ENCODE measurements around the gene CKS1B.

The CKS1B gene

DNA sequence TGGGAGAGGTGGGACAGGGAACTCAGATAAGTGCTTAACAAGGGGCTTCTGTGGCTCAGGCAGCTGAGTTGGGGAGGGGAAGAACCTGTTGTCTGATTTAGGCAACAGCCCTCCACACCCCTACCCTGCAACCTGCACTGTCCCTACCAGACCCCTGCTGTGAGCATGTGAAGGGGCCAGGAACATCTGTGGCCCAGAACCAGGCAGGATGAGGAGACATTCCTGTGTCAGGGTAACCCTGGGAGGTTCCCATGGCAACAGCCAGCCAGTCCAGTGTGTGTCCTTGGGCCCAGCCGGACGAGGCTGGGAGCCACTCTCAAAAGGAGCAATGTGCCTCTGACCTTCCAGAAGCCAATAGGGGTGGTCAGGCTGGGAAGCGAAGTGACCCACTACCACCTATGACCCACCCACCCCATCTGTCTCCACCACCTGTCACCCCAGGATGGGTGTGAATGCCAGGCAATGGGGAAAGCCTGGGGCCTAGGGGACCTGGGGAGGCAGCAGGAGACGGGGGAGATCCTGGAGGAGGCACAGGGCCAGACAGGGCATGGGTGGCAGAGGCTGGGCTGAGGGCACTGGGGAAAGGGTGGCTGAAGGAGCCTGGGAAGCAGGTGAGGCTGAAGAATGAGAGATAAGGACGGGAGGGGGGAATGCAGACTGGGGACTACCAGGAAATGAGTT is 33.0 kb upstream of the CKS1B start:
- TF ChIP-seq, protein P1, sequence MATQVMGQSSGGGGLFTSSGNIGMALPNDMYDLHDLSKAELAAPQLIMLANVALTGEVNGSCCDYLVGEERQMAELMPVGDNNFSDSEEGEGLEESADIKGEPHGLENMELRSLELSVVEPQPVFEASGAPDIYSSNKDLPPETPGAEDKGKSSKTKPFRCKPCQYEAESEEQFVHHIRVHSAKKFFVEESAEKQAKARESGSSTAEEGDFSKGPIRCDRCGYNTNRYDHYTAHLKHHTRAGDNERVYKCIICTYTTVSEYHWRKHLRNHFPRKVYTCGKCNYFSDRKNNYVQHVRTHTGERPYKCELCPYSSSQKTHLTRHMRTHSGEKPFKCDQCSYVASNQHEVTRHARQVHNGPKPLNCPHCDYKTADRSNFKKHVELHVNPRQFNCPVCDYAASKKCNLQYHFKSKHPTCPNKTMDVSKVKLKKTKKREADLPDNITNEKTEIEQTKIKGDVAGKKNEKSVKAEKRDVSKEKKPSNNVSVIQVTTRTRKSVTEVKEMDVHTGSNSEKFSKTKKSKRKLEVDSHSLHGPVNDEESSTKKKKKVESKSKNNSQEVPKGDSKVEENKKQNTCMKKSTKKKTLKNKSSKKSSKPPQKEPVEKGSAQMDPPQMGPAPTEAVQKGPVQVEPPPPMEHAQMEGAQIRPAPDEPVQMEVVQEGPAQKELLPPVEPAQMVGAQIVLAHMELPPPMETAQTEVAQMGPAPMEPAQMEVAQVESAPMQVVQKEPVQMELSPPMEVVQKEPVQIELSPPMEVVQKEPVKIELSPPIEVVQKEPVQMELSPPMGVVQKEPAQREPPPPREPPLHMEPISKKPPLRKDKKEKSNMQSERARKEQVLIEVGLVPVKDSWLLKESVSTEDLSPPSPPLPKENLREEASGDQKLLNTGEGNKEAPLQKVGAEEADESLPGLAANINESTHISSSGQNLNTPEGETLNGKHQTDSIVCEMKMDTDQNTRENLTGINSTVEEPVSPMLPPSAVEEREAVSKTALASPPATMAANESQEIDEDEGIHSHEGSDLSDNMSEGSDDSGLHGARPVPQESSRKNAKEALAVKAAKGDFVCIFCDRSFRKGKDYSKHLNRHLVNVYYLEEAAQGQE (IDR thresholded peaks at IDR 0.05; ENCODE audit: insufficient read depth in 1 of 2, low read depth in 2 of 2, low read length in 2 of 2): no peak
- TF ChIP-seq TAF1 (IDR thresholded peaks at IDR 0.05; ENCODE audit: borderline replicate concordance, insufficient read depth, low read length): no peak
- TF ChIP-seq SIN3A (IDR thresholded peaks at IDR 0.05; ENCODE audit: borderline replicate concordance, insufficient read depth, low read length): no peak
- no peak for TF ChIP-seq FOXP2 (optimal IDR thresholded peaks at IDR 0.05; ENCODE audit: borderline replicate concordance, extremely low read depth, extremely low read length, insufficient read depth)
- TF ChIP-seq POLR2AphosphoS5 (IDR thresholded peaks at IDR 0.05; ENCODE audit: low read depth, low read length): no peak

DNA sequence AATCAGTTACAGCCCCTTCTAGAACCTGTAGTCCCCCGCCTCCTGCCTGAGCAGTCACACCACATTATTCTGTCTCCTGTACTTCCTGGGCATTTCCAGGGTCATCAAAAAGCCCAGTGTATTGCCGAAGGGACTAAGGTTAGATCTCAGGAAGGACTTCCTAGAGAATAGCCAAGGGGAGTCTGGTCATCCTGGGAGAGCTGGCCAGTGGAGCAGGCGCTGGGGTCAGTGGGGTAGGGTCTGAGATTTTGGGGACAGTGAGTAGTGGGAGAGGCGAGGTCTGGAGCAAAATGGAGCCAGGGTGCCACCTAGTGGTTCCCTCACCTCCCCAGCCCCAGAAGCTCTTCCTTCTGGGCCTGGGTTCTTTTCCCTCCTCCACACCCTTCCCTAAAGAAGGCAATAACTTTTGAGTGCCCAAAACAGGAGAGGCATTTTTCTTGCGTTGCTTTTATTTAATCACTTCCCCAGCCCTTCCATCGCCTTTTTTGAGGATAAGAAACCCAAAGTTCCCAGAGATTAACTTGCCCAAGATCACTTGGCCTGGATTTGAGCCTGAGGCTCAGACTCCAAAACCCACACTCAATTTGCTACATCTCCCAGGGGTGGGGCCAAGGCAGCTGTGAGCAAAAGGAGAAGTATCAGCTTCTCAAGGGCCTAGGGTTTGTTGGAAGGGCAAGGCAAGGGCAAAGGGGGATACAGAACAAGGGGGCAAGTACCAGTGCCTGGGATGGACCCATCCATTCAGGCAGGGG is 30.7 kb upstream of the CKS1B start:
- TF ChIP-seq, protein P1 (IDR thresholded peaks at IDR 0.05; ENCODE audit: insufficient read depth in 1 of 2, low read depth in 2 of 2, low read length in 2 of 2): no peak
- no peak for TF ChIP-seq SIN3A (IDR thresholded peaks at IDR 0.05; ENCODE audit: borderline replicate concordance, insufficient read depth, low read length)

DNA sequence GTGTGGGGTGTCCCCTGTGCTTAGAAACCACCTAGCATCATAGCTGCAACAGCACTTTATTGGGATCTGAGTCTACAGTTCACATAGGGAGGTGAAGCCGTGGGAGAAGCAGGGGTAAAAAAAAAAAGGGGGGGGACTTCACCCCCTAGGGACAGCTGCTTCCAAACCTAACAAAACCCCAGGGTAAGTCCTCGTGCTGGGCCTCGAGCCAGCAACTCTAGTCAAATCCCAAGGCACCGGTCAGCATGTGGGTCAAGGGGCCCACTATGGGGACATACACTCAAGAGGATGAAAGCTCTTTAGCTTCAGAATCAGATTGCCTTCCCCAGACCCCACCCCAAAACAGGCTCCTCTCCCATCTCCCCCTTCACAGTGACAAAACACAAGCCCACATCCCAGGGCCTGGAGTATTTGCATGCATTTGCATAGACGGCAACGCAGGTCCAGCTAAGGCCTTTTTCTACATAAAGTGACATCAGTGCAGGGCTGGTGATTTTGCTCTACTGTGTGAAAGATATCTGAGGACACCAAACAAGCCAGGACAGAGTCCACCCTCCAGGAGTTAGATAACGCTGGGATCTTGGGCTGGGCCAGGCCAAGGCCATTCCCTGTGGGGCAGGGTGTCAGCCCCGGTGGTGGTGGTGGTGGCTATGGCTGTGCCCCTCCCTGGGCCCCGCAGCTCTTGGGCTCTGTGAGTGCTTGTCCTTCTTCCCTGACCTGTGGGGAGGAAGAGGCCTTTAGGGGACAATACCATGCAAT is 29.9 kb upstream of the CKS1B start:
- no peak for TF ChIP-seq TAF1 (IDR thresholded peaks at IDR 0.05; ENCODE audit: borderline replicate concordance, insufficient read depth, low read length)
- no peak for TF ChIP-seq FOXP2 (optimal IDR thresholded peaks at IDR 0.05; ENCODE audit: borderline replicate concordance, extremely low read depth, extremely low read length, insufficient read depth)
- TF ChIP-seq, protein P1 (IDR thresholded peaks at IDR 0.05; ENCODE audit: insufficient read depth in 1 of 2, low read depth in 2 of 2, low read length in 2 of 2): no peak
- no peak for TF ChIP-seq POLR2AphosphoS5 (IDR thresholded peaks at IDR 0.05; ENCODE audit: low read depth, low read length)
- no peak for TF ChIP-seq SIN3A (IDR thresholded peaks at IDR 0.05; ENCODE audit: borderline replicate concordance, insufficient read depth, low read length)

DNA sequence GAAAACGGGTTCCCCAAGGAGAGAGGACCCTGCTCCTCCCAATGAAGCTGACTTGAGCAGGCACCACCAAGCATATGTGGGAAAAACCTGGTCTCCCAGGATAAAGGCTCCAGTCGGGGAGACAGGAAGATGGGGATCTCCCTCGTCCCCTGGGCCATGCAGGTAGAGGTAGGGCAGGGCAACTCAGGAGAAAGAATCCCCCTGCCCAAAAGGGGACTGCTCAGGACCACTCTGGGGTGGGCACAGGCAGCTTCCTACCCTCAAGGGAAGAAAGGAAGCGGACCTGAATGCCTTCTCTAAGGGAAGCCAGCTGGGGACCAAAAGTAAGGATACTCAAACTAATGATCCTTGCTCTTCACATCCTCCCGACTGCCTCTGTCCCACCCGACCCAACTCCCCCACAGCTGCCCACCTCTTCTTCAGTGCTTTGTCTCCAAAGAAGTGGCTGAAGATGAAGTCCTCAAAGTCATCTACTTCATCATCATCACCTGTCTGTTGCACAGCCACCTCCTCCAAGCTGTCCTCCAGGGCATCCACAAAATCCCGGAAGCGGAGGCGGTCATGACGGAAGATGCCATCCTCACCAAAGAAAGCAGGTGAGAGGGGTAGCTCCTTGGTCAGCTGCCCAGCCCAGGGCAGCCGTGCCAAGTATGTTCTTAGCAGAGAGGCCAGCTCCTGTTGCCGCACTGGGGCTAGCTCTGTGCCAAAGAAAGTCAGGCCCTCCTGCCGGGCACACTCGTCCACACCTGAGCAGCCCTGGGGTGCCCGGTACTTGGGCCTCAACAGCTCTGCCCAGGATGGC is 29.1 kb upstream of the CKS1B start:
- no peak for TF ChIP-seq SIN3A (IDR thresholded peaks at IDR 0.05; ENCODE audit: borderline replicate concordance, insufficient read depth, low read length)
- no peak for TF ChIP-seq POLR2AphosphoS5 (IDR thresholded peaks at IDR 0.05; ENCODE audit: low read depth, low read length)
- no peak for TF ChIP-seq FOXP2 (optimal IDR thresholded peaks at IDR 0.05; ENCODE audit: borderline replicate concordance, extremely low read depth, extremely low read length, insufficient read depth)
- TF ChIP-seq TAF1 (IDR thresholded peaks at IDR 0.05; ENCODE audit: borderline replicate concordance, insufficient read depth, low read length): no peak
- TF ChIP-seq, protein P1 (IDR thresholded peaks at IDR 0.05; ENCODE audit: insufficient read depth in 1 of 2, low read depth in 2 of 2, low read length in 2 of 2): no peak
